ENCODE measurements around the gene SPTBN1. TPM values are rescaled to one million over a fixed set of nuclear protein-coding genes. Genes with fewer than 3 reads are reported as not detected.

Gene SPTBN1
- total and polyA plus RNA-seq, 2 of the 4 experiments (the other 2 are of a cell fraction) = 49.1 to 241 TPM

DNA sequence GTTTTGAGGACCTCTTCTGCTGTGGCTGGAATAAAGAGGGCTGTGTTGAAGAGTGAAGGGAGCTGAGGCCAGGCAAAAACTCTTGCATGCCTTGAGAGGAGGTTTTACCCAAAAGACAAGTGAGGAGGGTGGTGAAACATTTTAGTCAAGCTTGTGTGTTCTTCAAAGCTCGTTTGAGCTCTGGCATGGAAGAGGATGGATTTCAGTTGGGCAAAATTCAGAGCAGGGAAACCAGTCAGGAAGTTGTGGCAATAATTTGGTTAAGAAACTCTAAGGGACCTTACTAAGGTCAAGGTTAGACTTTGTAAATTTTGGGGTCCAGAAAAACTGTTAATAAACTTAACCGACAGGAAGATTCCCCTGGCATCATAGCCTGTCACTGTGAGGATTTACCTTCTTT lies 34.7 kb downstream of the SPTBN1 start:
- no peak overlapping the region for H2AK5ac ChIP-seq (ENCODE audit: low read depth, low read length)
- ATAC-seq (ENCODE audit: low read depth) = no peak
- no peaks in the 10 kb centered on the region for H3K9me3 ChIP-seq (ENCODE audit: control insufficient read depth, insufficient read depth, low read length)
- H3K4me3 ChIP-seq (ENCODE audit: insufficient read depth, low read depth, low read length) = no peak overlapping the region
- H3K18ac ChIP-seq (ENCODE audit: low read depth, low read length) = no peak overlapping the region
- TF ChIP-seq FOS (IDR thresholded peaks at IDR 0.05; ENCODE audit: low read depth, low read length) (no peak), USF2 (IDR thresholded peaks at IDR 0.05; ENCODE audit: low read depth, low read length) (no peak), MXI1 (IDR thresholded peaks at IDR 0.05; ENCODE audit: borderline replicate concordance, low read depth, low read length) (no peak), RFX5 (IDR thresholded peaks at IDR 0.05; ENCODE audit: low read depth, low read length) (no peak), CTCF (conservative IDR thresholded peaks at IDR 0.05; ENCODE audit: low read depth, low read length) (no peak), SMC3 (IDR thresholded peaks at IDR 0.05; ENCODE audit: low read depth, low read length) (no peak), RAD21 (IDR thresholded peaks at IDR 0.05; ENCODE audit: low read length) (no peak)
- TF ChIP-seq, protein P1, sequence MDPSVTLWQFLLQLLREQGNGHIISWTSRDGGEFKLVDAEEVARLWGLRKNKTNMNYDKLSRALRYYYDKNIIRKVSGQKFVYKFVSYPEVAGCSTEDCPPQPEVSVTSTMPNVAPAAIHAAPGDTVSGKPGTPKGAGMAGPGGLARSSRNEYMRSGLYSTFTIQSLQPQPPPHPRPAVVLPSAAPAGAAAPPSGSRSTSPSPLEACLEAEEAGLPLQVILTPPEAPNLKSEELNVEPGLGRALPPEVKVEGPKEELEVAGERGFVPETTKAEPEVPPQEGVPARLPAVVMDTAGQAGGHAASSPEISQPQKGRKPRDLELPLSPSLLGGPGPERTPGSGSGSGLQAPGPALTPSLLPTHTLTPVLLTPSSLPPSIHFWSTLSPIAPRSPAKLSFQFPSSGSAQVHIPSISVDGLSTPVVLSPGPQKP (IDR thresholded peaks at IDR 0.05; ENCODE audit: borderline replicate concordance, low read depth, low read length) = no peak
- no peak overlapping the region for H3K4ac ChIP-seq (ENCODE audit: low read depth, low read length)
- BruUV-seq (replicated peaks) = no TSS peak
- H3K27ac ChIP-seq (ENCODE audit: insufficient read depth, low read length) = no peak overlapping the region
- H3K36me3 ChIP-seq (ENCODE audit: control insufficient read depth, insufficient read depth, low read length) = no peaks in the 10 kb centered on the region
- peaks cover 8% of the 10 kb centered on the region for H3K4me1 ChIP-seq (ENCODE audit: control insufficient read depth, insufficient read depth, low read length)
- no peak overlapping the region for H4K8ac ChIP-seq (ENCODE audit: low read depth in 2 of 2, low read length in 2 of 2)
- H3K23ac ChIP-seq (ENCODE audit: low read depth, low read length) = peak overlapping the region; percentile 25; the same call in 1 of the 2 replicates
- ChIA-PET CTCF (no interaction called here), POLR2A (ENCODE audit: unreplicated experiment) (no interaction called here)
- H2BK15ac ChIP-seq (ENCODE audit: low read depth, low read length) = no peak overlapping the region
- intact Hi-C loops (cut with micrococcal nuclease) = no loop called here
- no peak overlapping the region for H4K91ac ChIP-seq (ENCODE audit: insufficient read depth, low read depth, low read length)
- in situ Hi-C loops (cut with MboI; ENCODE audit: low sequenced_read_pairs) = no loop called here
- no peak overlapping the region for H3K4me2 ChIP-seq (ENCODE audit: low read depth, low read length)
- peaks cover 40 to 68% of the 10 kb centered on the region in 2 experiments for H3K79me1 ChIP-seq (ENCODE audit: low read depth in 1 of 2, low read length in 2 of 2)
- H2AK9ac ChIP-seq (replicated peaks; ENCODE audit: low read depth, low read length, poor library complexity) = no peak overlapping the region
- no peak overlapping the region for H3K9ac ChIP-seq (ENCODE audit: low read depth, low read length)
- no peak overlapping the region for H3K14ac ChIP-seq (replicated peaks; ENCODE audit: low read depth, low read length)
- H3K9me1 ChIP-seq (ENCODE audit: insufficient read depth, low read length) = peaks cover 15% of the 10 kb centered on the region
- H4K20me1 ChIP-seq (ENCODE audit: insufficient read depth, low read length) = peaks cover 53% of the 10 kb centered on the region
- no CpG with 5 or more reads among the region's 2 CpGs for WGBS, 2 experiments (ENCODE audit: extremely low coverage in 2 of 2, insufficient read length in 1 of 2)
- H4K5ac ChIP-seq (ENCODE audit: low read depth, low read length) = no peak overlapping the region
- no peak for DNase-seq
- no peak overlapping the region for H2BK20ac ChIP-seq (ENCODE audit: low read depth, low read length)
- no peak overlapping the region for H2AFZ ChIP-seq (replicated peaks; ENCODE audit: low read length, poor library complexity)
- H3K27me3 ChIP-seq (ENCODE audit: control insufficient read depth, insufficient read depth, low read length) = no peaks in the 10 kb centered on the region
- dilution Hi-C loops (cut with HindIII; ENCODE audit: low sequenced_read_pairs, unreplicated experiment) = no loop called here
- H3K56ac ChIP-seq (ENCODE audit: extremely low read depth, insufficient read depth, low read length) = no peak overlapping the region
- H2BK5ac ChIP-seq (ENCODE audit: low read depth, low read length, poor library complexity, severe bottlenecking) = no peak overlapping the region
- H2BK120ac ChIP-seq (ENCODE audit: low read depth, low read length) = no peak overlapping the region

All from IMR-90 (cell line).